K562 treated with DMSO at 1 percent for 4 hours (cell line): ENCODE data around the gene LEFTY2. TPM values are rescaled to one million over a fixed set of nuclear protein-coding genes. Genes with fewer than 3 reads are reported as not detected.

Source experiments
- total RNA-seq: library from RNA; unstranded; fragments of 300-600 nt; gene quantifications from 2 replicates; pipeline ENCODE4 v1.2.3, GENCODE V29; 2022; ENCODE audit not compliant: insufficient read depth

The LEFTY2 gene
- not detected in 2 replicates for total RNA-seq

GRCh38 chr1:225941187-225941941 is at the start of gene LEFTY2:
LEFTY2 (minus strand) TSS chr1:225941220; CDS start chr1:225941140, 80 bp downstream.

GRCh38 chr1:225923692-225924555 is 17.1 kb downstream of the LEFTY2 start, which contains the start of gene PYCR2:
PYCR2 (minus strand) TSS chr1:225924250; CDS start chr1:225924110, 140 bp downstream.

GRCh38 chr1:225888898-225889601 is 52.0 kb downstream of the LEFTY2 start, which contains the start of gene LEFTY1:
LEFTY1 (minus strand) TSS chr1:225889146; CDS start chr1:225889066, 80 bp downstream.

Other genes with a start within 250 kb of the LEFTY2 start
- 255 and 285 TPM in 2 replicates for gene SRP9, start 163.4 kb downstream of the LEFTY2 start, total RNA-seq
- 32.0 and 32.8 TPM in 2 replicates for gene EPHX1, start 131.1 kb downstream of the LEFTY2 start, total RNA-seq
- gene TMEM63A, start 58.8 kb downstream of the LEFTY2 start, total RNA-seq = 28.8 and 35.5 TPM in 2 replicates
- gene LEFTY1, start 52.1 kb downstream of the LEFTY2 start, total RNA-seq = not detected in 2 replicates
- gene PYCR2, start 17.0 kb downstream of the LEFTY2 start, total RNA-seq = 197 and 201 TPM in 2 replicates
- 14.4 and 14.5 TPM in 2 replicates for gene SDE2, start 58.1 kb upstream of the LEFTY2 start, total RNA-seq
- 624 and 668 TPM in 2 replicates for gene H3-3A, start 121.5 kb upstream of the LEFTY2 start, total RNA-seq
- gene ACBD3, start 245.5 kb upstream of the LEFTY2 start, total RNA-seq = 34.6 and 37.1 TPM in 2 replicates